ENCODE results near the gene ANXA5.

ANXA5 gene

GRCh38 chr4:121650741-121651140, 46.0 kb downstream of the ANXA5 start:
- no peak for DNase-seq (ENCODE audit: low read depth in 1 of 2, low spot score in 1 of 2)

GRCh38 chr4:121648516-121648915, 48.3 kb downstream of the ANXA5 start:
- no peak for DNase-seq (ENCODE audit: low read depth in 1 of 2, low spot score in 1 of 2)

GRCh38 chr4:121642876-121643585, 53.7 kb downstream of the ANXA5 start:
- no peak for DNase-seq (ENCODE audit: low read depth in 1 of 2, low spot score in 1 of 2)

- no peak for DNase-seq (ENCODE audit: low read depth in 1 of 2, low spot score in 1 of 2)
Measured at GRCh38 chr4:121642292-121642691, 54.5 kb downstream of the ANXA5 start.

- no peak for DNase-seq (ENCODE audit: low read depth in 1 of 2, low spot score in 1 of 2)
Measured at GRCh38 chr4:121633653-121634052, 63.1 kb downstream of the ANXA5 start.

GRCh38 chr4:121632636-121633035, 64.1 kb downstream of the ANXA5 start:
- DNase-seq (ENCODE audit: low read depth in 1 of 2, low spot score in 1 of 2), result no peak
